DOHH2 (cell line): ENCODE data around the gene PDE11A.
"Not testable (repeated sequence)": the region's sequence is repeated elsewhere in the genome, so short reads cannot be mapped to it uniquely, and the experiment has no call there.

Source experiments
- CTCF ChIP-seq: fragments of 200-600 bp; sonication (generic); IDR thresholded peaks from one replicate; pipeline ENCODE4 v1.5.1; 2014; ENCODE audit warnings: antibody characterized with exemption, mild to moderate bottlenecking, low read depth, low read length; ENCODE audit not compliant: poor library complexity, severe bottlenecking
- EZH2phosphoT487 ChIP-seq: fragments of 200-600 bp; sonication (generic); IDR thresholded peaks from 2 replicates; pipeline ENCODE4 v1.6.1; 2017; ENCODE audit warnings: borderline replicate concordance, mild to moderate bottlenecking, antibody characterized with exemption, low read length, moderate library complexity, mixed read lengths

DNA sequence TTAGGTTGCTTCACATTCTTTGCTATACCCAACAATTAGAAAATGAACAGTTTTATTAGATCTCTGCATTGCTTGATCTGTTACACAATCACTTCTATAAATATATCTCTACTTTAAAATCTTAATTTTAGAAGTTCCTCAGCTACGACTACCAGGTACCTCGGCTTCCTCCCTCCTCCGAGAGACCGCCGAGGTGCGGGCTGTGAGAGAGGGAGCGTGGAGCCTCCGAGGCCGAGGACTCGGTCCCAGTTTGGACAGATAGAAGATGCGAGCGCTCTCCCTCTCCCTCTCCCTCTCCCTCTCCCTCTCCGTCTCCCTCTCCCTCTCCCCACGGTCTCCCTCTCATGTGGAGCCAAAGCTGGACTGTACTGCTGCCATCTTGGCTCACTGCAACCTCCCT is 128.0 kb downstream of the PDE11A start:
- not testable (repeated sequence) for TF ChIP-seq CTCF, EZH2phosphoT487
